H9 (cell line): ENCODE measurements around the gene GPR62. TPM values are rescaled to one million over a fixed set of nuclear protein-coding genes. Genes with fewer than 3 reads are reported as not detected.

Source experiments
- DNase-seq: peaks from one replicate; pipeline ENCODE4 v3.0.0-alpha.2; 2017
- H2AFZ ChIP-seq: one replicate; pipeline ENCODE4 v1.6.1; 2013; ENCODE audit warnings: mild to moderate bottlenecking, low read length, control low read depth, moderate library complexity
- H2AK5ac ChIP-seq: 2 replicates; pipeline ENCODE4 v1.6.1; 2013; ENCODE audit warnings: low read length, control low read depth, mixed read lengths; ENCODE audit not compliant: insufficient read length
- H2BK120ac ChIP-seq: one replicate; pipeline ENCODE4 v1.6.1; 2013; ENCODE audit warnings: low read depth, mild to moderate bottlenecking, low read length, control low read depth, inconsistent platforms; ENCODE audit not compliant: poor library complexity, severe bottlenecking
- H2BK12ac ChIP-seq: 2 replicates; pipeline ENCODE4 v1.6.1; 2013; ENCODE audit warnings: low read length, control low read depth, mixed read lengths, low read depth; ENCODE audit not compliant: insufficient read length
- H2BK15ac ChIP-seq: 2 replicates; pipeline ENCODE4 v1.6.1; 2013; ENCODE audit warnings: low read depth, low read length, control low read depth
- H2BK20ac ChIP-seq: one replicate; pipeline ENCODE4 v1.6.1; 2013; ENCODE audit warnings: low read depth, mild to moderate bottlenecking, low read length, control low read depth, inconsistent platforms; ENCODE audit not compliant: poor library complexity, severe bottlenecking
- H2BK5ac ChIP-seq: 2 replicates; pipeline ENCODE4 v1.6.1; 2013; ENCODE audit warnings: low read length, control low read depth, mixed read lengths; ENCODE audit not compliant: insufficient read length
- H3K14ac ChIP-seq: 2 replicates; pipeline ENCODE4 v1.6.1; 2013; ENCODE audit warnings: low read length, control low read depth; ENCODE audit not compliant: insufficient read depth
- H3K18ac ChIP-seq: 2 replicates; pipeline ENCODE4 v1.6.1; 2013; ENCODE audit warnings: low read depth, mild to moderate bottlenecking, mixed read lengths, low read length, control low read depth; ENCODE audit not compliant: insufficient read length
- H3K23ac ChIP-seq: 2 replicates; pipeline ENCODE4 v1.6.1; 2013; ENCODE audit warnings: low read length, control low read depth, mixed read lengths, low read depth; ENCODE audit not compliant: insufficient read length
- H3K23me2 ChIP-seq: 2 replicates; pipeline ENCODE4 v1.6.1; 2013; ENCODE audit warnings: low read depth, mild to moderate bottlenecking, mixed read lengths, low read length, control low read depth; ENCODE audit not compliant: insufficient read length, poor library complexity, severe bottlenecking
- H3K27ac ChIP-seq: 2 replicates; pipeline ENCODE4 v1.5.1; 2013; ENCODE audit warnings: low read length, control low read depth, mixed read lengths, low read depth; ENCODE audit not compliant: insufficient read length
- H3K27me3 ChIP-seq: 2 replicates; pipeline ENCODE4 v1.6.1; 2013; ENCODE audit warnings: low read length, control low read depth, inconsistent platforms; ENCODE audit not compliant: insufficient read depth
- H3K4ac ChIP-seq: 2 replicates; pipeline ENCODE4 v1.6.1; 2013; ENCODE audit warnings: low read depth, mild to moderate bottlenecking, control low read depth, inconsistent platforms, low read length, moderate library complexity
- H3K4me1 ChIP-seq: 2 replicates; pipeline ENCODE4 v1.6.1; 2013; ENCODE audit warnings: low read length, control low read depth, inconsistent platforms; ENCODE audit not compliant: insufficient read depth
- H3K4me2 ChIP-seq: 2 replicates; pipeline ENCODE4 v1.6.1; 2013; ENCODE audit warnings: low read length, control low read depth, mixed read lengths; ENCODE audit not compliant: insufficient read length, insufficient read depth
- H3K56ac ChIP-seq: 2 replicates; pipeline ENCODE4 v1.6.1; 2013; ENCODE audit warnings: low read depth, mild to moderate bottlenecking, mixed read lengths, low read length, control low read depth; ENCODE audit not compliant: insufficient read length
- H3K79me1 ChIP-seq: 2 replicates; pipeline ENCODE4 v1.6.1; 2013; ENCODE audit warnings: low read depth, mild to moderate bottlenecking, moderate library complexity, low read length, control low read depth, inconsistent platforms; ENCODE audit not compliant: insufficient read depth, poor library complexity, severe bottlenecking
- H3K79me2 ChIP-seq: 2 replicates; pipeline ENCODE4 v1.6.1; 2013; ENCODE audit warnings: low read length, control low read depth, inconsistent platforms; ENCODE audit not compliant: insufficient read depth
- H3K9ac ChIP-seq: 2 replicates; pipeline ENCODE4 v1.6.1; 2013; ENCODE audit warnings: low read length, control low read depth, mixed read lengths; ENCODE audit not compliant: insufficient read length; ENCODE audit errors: extremely low read depth
- H3K9me3 ChIP-seq: one replicate; pipeline ENCODE4 v1.6.1; 2013; ENCODE audit warnings: low read depth, low read length, inconsistent platforms; ENCODE audit not compliant: control insufficient read depth
- H3T11ph ChIP-seq: one replicate; pipeline ENCODE4 v1.6.1; 2013; ENCODE audit warnings: mild to moderate bottlenecking, low read length, control low read depth, inconsistent platforms
- H4K20me1 ChIP-seq: one replicate; pipeline ENCODE4 v1.6.1; 2013; ENCODE audit not compliant: control insufficient read depth, insufficient read length, insufficient read depth
- H4K5ac ChIP-seq: 2 replicates; pipeline ENCODE4 v1.6.1; 2013; ENCODE audit warnings: low read depth, mild to moderate bottlenecking, mixed read lengths, low read length, control low read depth; ENCODE audit not compliant: insufficient read length
- H4K8ac ChIP-seq: replicated peaks from 2 replicates; pipeline ENCODE4 v1.6.1; 2013; ENCODE audit warnings: low read length, control low read depth, mixed read lengths, low read depth; ENCODE audit not compliant: insufficient read length
- H4K91ac ChIP-seq: 2 replicates; pipeline ENCODE4 v1.6.1; 2013; ENCODE audit warnings: low read depth, mild to moderate bottlenecking, moderate library complexity, mixed read lengths, low read length, control low read depth; ENCODE audit not compliant: insufficient read length
- H3K27ac Mint-ChIP-seq, 3 experiments: 2 replicates in 2 of 3; 3 replicates in 1 of 3; pipeline ENCODE4 v1.8.0; 2020 to 2021; ENCODE audit warnings: mixed read lengths in 3 of 3, mild to moderate bottlenecking in 1 of 3, moderate library complexity in 1 of 3
- H3K27me3 Mint-ChIP-seq: 2 replicates; pipeline ENCODE4 v1.8.0; 2021; ENCODE audit warnings: low read depth, mild to moderate bottlenecking, moderate library complexity, mixed read lengths
- H3K36me3 Mint-ChIP-seq, 3 experiments: 2 replicates in 2 of 3; 3 replicates in 1 of 3; pipeline ENCODE4 v1.8.0; 2020 to 2021; ENCODE audit warnings: low read depth in 3 of 3, mixed read lengths in 3 of 3; ENCODE audit not compliant: insufficient read depth in 1 of 3
- H3K4me1 Mint-ChIP-seq, 2 experiments: 2 replicates each; pipeline ENCODE4 v1.8.0; 2020; ENCODE audit warnings: mixed read lengths in 2 of 2
- H3K4me3 Mint-ChIP-seq, 2 experiments: 2 replicates in 1 of 2; 3 replicates in 1 of 2; pipeline ENCODE4 v1.8.0; 2020 to 2021; ENCODE audit warnings: mild to moderate bottlenecking in 2 of 2, mixed read lengths in 2 of 2, moderate library complexity in 1 of 2
- H3K9me3 Mint-ChIP-seq, 2 experiments: 2 replicates in 1 of 2; 3 replicates in 1 of 2; pipeline ENCODE4 v1.8.0; 2020; ENCODE audit warnings: mild to moderate bottlenecking in 2 of 2, mixed read lengths in 2 of 2, moderate library complexity in 1 of 2
- CTCF ChIP-seq: fragments of 200-600 bp; sonication (generic); conservative IDR thresholded peaks from 3 replicates; pipeline ENCODE4 v1.8.0; 2021; ENCODE audit warnings: antibody characterized with exemption, mild to moderate bottlenecking
- WGBS: extraction: QIAGEN DNeasy Blood & Tissue Kit; methylation state at CpG from one replicate; pipeline ENCODE4 v1.1.7; 2013; ENCODE audit warnings: missing lambda C conversion rate, low lambda C conversion rate, mixed read lengths; ENCODE audit not compliant: insufficient read length; ENCODE audit errors: extremely low coverage; 5-methylcytosine and 5-hydroxymethylcytosine counted together
- total RNA-seq: library from RNA; stranded (reverse); gene quantifications from 2 replicates; pipeline ENCODE4 v1.2.1, GENCODE V29; 2021

The GPR62 gene
- total RNA-seq, 1 experiment from 2014 or later: 0.13 TPM

GRCh38 chr3:51961011-51961410, 5.8 kb downstream of the GPR62 start:
- H3K4me2 ChIP-seq: no peak overlapping the region
- Mint-ChIP-seq H3K36me3 (peaks cover 0 to 5% (median 0%) of the 10 kb centered on the region in 3 experiments; a peak in 2 of 7 replicates), H3K27ac (no peak overlapping the region), H3K9me3 (no peaks in the 10 kb centered on the region), H3K27me3 (peaks cover 65% of the 10 kb centered on the region), H3K4me3 (no peak overlapping the region), H3K4me1 (peaks cover 35 to 54% of the 10 kb centered on the region in 2 experiments)
- no peaks in the 10 kb centered on the region for H3K23me2 ChIP-seq
- H2BK12ac ChIP-seq: no peak overlapping the region
- H2BK5ac ChIP-seq: no peak overlapping the region
- H3K56ac ChIP-seq: no peak overlapping the region
- no peak for TF ChIP-seq CTCF
- no peak overlapping the region; the same call in 1 of the 2 replicates for H3K14ac ChIP-seq
- H2AK5ac ChIP-seq: no peak overlapping the region
- no peaks in the 10 kb centered on the region for H3K9me3 ChIP-seq
- H4K91ac ChIP-seq: no peak overlapping the region
- H4K20me1 ChIP-seq: no peaks in the 10 kb centered on the region
- no peak overlapping the region for H3K18ac ChIP-seq
- no peaks in the 10 kb centered on the region for H3K79me1 ChIP-seq
- no peak overlapping the region for H3K27ac ChIP-seq
- H3K4ac ChIP-seq: no peak overlapping the region
- no peak overlapping the region for H2BK20ac ChIP-seq
- H2BK120ac ChIP-seq: no peak overlapping the region
- H3K23ac ChIP-seq: no peak overlapping the region
- no CpG with 5 or more reads among the region's 18 CpGs for WGBS
- H2BK15ac ChIP-seq: no peak overlapping the region
- no peaks in the 10 kb centered on the region for H3K27me3 ChIP-seq
- no peak overlapping the region for H2AFZ ChIP-seq
- H3K4me1 ChIP-seq: no peaks in the 10 kb centered on the region; the same call in 1 of the 2 replicates
- no peak overlapping the region for H4K8ac ChIP-seq
- H3K79me2 ChIP-seq: no peaks in the 10 kb centered on the region
- no peak overlapping the region for H3K9ac ChIP-seq
- no peak overlapping the region for H4K5ac ChIP-seq
- H3T11ph ChIP-seq: no peak overlapping the region
- DNase-seq: no peak
